DOHH2 (cell line): ENCODE data around the gene NHSL2.

Experiments
- H3F3A ChIP-seq: fragments of 200-600 bp; sonication (generic), shearing (Covaris generic); 2 replicates; pipeline ENCODE4 v1.6.0; 2016; ENCODE audit warnings: antibody characterized with exemption, mild to moderate bottlenecking; ENCODE audit not compliant: control insufficient read depth, insufficient read depth
- H3K27ac ChIP-seq: fragments of 200-600 bp; sonication (generic); 2 replicates; pipeline ENCODE4 v1.5.1; 2014; ENCODE audit warnings: low read depth, mild to moderate bottlenecking, low read length, moderate library complexity
- H3K27me3 ChIP-seq: fragments of 200-600 bp; sonication (generic); 2 replicates; pipeline ENCODE4 v1.6.1; 2014; ENCODE audit warnings: mild to moderate bottlenecking, low read length, mixed read lengths; ENCODE audit not compliant: control insufficient read depth
- H3K36me3 ChIP-seq: fragments of 200-600 bp; sonication (generic); 2 replicates; pipeline ENCODE4 v1.6.1; 2014; ENCODE audit warnings: mild to moderate bottlenecking, low read length, moderate library complexity, mixed read lengths; ENCODE audit not compliant: control insufficient read depth
- H3K4me1 ChIP-seq: fragments of 200-600 bp; sonication (generic); 2 replicates; pipeline ENCODE4 v1.6.1; 2014; ENCODE audit warnings: mild to moderate bottlenecking, low read length, mixed read lengths; ENCODE audit not compliant: control insufficient read depth
- H3K4me2 ChIP-seq: fragments of 200-600 bp; sonication (generic); 2 replicates; pipeline ENCODE4 v1.6.0; 2014; ENCODE audit warnings: mild to moderate bottlenecking, low read length, moderate library complexity
- H3K4me3 ChIP-seq: fragments of 200-600 bp; sonication (generic); 2 replicates; pipeline ENCODE4 v1.5.1; 2014; ENCODE audit warnings: mild to moderate bottlenecking, low read length, mixed read lengths
- H3K79me2 ChIP-seq: fragments of 200-600 bp; sonication (generic); 2 replicates; pipeline ENCODE4 v1.6.1; 2014; ENCODE audit warnings: mild to moderate bottlenecking, low read length, mixed read lengths; ENCODE audit not compliant: control insufficient read depth
- H3K9me2 ChIP-seq: fragments of 200-600 bp; sonication (generic); replicated peaks from 2 replicates; pipeline ENCODE4 v1.6.1; 2014; ENCODE audit warnings: mild to moderate bottlenecking, low read length, mixed read lengths; ENCODE audit not compliant: control insufficient read depth
- H3K9me3 ChIP-seq: fragments of 200-600 bp; sonication (generic); 2 replicates; pipeline ENCODE4 v1.6.1; 2014; ENCODE audit warnings: antibody characterized with exemption, low read length, mixed read lengths; ENCODE audit not compliant: control insufficient read depth, insufficient read depth
- H4K20me1 ChIP-seq: fragments of 200-600 bp; sonication (generic); 2 replicates; pipeline ENCODE4 v1.6.0; 2014; ENCODE audit warnings: low read depth, mild to moderate bottlenecking, antibody characterized with exemption, low read length, moderate library complexity; ENCODE audit not compliant: control insufficient read depth, insufficient read depth
- EZH2phosphoT487 ChIP-seq: fragments of 200-600 bp; sonication (generic); IDR thresholded peaks from 2 replicates; pipeline ENCODE4 v1.6.1; 2017; ENCODE audit warnings: borderline replicate concordance, mild to moderate bottlenecking, antibody characterized with exemption, low read length, moderate library complexity, mixed read lengths
- TF ChIP-seq, protein P1 (sequence below): fragments of 200-600 bp; sonication (generic); IDR thresholded peaks from one replicate; pipeline ENCODE4 v1.5.1; 2014; ENCODE audit warnings: antibody characterized with exemption, mild to moderate bottlenecking, low read depth, low read length; ENCODE audit not compliant: poor library complexity, severe bottlenecking

The NHSL2 gene

DNA sequence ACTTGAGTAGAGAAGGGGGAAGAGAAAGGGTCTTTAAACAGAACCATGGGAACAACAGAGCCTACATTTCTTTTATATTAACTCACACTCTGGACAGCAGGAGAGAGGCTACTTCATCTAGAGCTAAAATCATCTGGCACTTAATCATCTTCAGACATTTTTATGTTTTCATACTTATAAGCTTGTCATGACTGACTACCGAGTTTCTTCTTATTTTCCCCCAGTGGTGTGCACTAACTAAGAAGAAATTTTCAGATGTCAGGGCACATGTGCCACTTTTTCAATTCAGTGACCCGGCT is 232.9 kb downstream of the NHSL2 start:
- no peaks in the 10 kb centered on the region for H4K20me1 ChIP-seq
- H3K4me2 ChIP-seq = no peak overlapping the region
- H3K79me2 ChIP-seq = no peaks in the 10 kb centered on the region
- H3K9me2 ChIP-seq = no peaks in the 10 kb centered on the region
- H3K36me3 ChIP-seq = no peaks in the 10 kb centered on the region
- no peak overlapping the region for H3K27ac ChIP-seq
- H3K4me3 ChIP-seq = no peak overlapping the region
- H3K9me3 ChIP-seq = no peaks in the 10 kb centered on the region
- H3F3A ChIP-seq = no peaks in the 10 kb centered on the region
- H3K4me1 ChIP-seq = no peaks in the 10 kb centered on the region
- no peaks in the 10 kb centered on the region for H3K27me3 ChIP-seq
- TF ChIP-seq, protein P1, sequence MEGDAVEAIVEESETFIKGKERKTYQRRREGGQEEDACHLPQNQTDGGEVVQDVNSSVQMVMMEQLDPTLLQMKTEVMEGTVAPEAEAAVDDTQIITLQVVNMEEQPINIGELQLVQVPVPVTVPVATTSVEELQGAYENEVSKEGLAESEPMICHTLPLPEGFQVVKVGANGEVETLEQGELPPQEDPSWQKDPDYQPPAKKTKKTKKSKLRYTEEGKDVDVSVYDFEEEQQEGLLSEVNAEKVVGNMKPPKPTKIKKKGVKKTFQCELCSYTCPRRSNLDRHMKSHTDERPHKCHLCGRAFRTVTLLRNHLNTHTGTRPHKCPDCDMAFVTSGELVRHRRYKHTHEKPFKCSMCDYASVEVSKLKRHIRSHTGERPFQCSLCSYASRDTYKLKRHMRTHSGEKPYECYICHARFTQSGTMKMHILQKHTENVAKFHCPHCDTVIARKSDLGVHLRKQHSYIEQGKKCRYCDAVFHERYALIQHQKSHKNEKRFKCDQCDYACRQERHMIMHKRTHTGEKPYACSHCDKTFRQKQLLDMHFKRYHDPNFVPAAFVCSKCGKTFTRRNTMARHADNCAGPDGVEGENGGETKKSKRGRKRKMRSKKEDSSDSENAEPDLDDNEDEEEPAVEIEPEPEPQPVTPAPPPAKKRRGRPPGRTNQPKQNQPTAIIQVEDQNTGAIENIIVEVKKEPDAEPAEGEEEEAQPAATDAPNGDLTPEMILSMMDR = no peak
- no peak for TF ChIP-seq EZH2phosphoT487

- H3K4me1 ChIP-seq = no peaks in the 10 kb centered on the region
- no peak overlapping the region for H3K4me2 ChIP-seq
- no peaks in the 10 kb centered on the region for H4K20me1 ChIP-seq
- H3K27me3 ChIP-seq = no peaks in the 10 kb centered on the region
- no peak for TF ChIP-seq EZH2phosphoT487
- TF ChIP-seq, protein P1 = no peak
- no peaks in the 10 kb centered on the region for H3K9me2 ChIP-seq
- H3K36me3 ChIP-seq = no peaks in the 10 kb centered on the region
- H3K79me2 ChIP-seq = no peaks in the 10 kb centered on the region
- H3K27ac ChIP-seq = no peak overlapping the region
- no peaks in the 10 kb centered on the region for H3K9me3 ChIP-seq
- no peak overlapping the region for H3K4me3 ChIP-seq
- no peaks in the 10 kb centered on the region for H3F3A ChIP-seq
Observed at GRCh38 chrX:72145181-72145580, 234.5 kb downstream of the NHSL2 start.

- no peak overlapping the region for H3K4me2 ChIP-seq
- no peak overlapping the region for H3K4me3 ChIP-seq
- no peak for TF ChIP-seq EZH2phosphoT487
- TF ChIP-seq, protein P1 = no peak
- H3K36me3 ChIP-seq = no peaks in the 10 kb centered on the region
- no peaks in the 10 kb centered on the region for H3K27me3 ChIP-seq
- no peaks in the 10 kb centered on the region for H3F3A ChIP-seq
- H4K20me1 ChIP-seq = no peaks in the 10 kb centered on the region
- H3K9me2 ChIP-seq = no peaks in the 10 kb centered on the region
- no peaks in the 10 kb centered on the region for H3K79me2 ChIP-seq
- H3K4me1 ChIP-seq = no peaks in the 10 kb centered on the region
- H3K9me3 ChIP-seq = no peaks in the 10 kb centered on the region
- H3K27ac ChIP-seq = no peak overlapping the region
Observed at GRCh38 chrX:72146527-72146926, 235.9 kb downstream of the NHSL2 start.

DNA sequence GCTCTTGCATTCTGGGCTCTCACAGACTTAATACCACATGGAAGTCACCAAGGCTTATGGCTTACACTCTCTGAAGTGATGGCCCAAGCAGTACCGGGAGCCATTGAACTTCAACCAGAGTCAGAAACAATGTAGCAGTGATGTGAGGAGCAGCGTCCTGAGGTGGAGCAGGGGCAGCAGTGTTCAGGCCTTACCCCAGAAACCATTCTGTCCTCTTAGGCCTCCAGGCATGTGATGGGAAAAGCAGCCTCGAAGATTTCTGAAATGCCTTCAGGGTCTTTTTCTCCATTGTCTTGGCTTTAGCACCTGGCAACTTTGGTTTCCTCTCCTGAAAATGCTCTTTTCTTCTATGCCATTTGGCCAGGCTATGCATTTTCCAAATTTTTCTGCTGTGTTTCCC is 248.1 kb downstream of the NHSL2 start:
- Histone ChIP-seq H3K4me1 (no peaks in the 10 kb centered on the region), H4K20me1 (no peaks in the 10 kb centered on the region), H3K79me2 (no peaks in the 10 kb centered on the region), H3F3A (no peaks in the 10 kb centered on the region), H3K27ac (no peak overlapping the region), H3K36me3 (no peaks in the 10 kb centered on the region), H3K4me3 (no peak overlapping the region), H3K4me2 (no peak overlapping the region), H3K27me3 (no peaks in the 10 kb centered on the region), H3K9me3 (no peaks in the 10 kb centered on the region; the same call in 1 of the 2 replicates), H3K9me2 (no peaks in the 10 kb centered on the region)
- TF ChIP-seq, protein P1 = no peak
- TF ChIP-seq EZH2phosphoT487 = no peak
